ENCODE results near the gene UMODL1. TPM values are rescaled to one million over a fixed set of nuclear protein-coding genes. Genes with fewer than 3 reads are reported as not detected.
A peak's percentile ranks its signal among the peaks of the same experiment; 100 is the strongest.

UMODL1 gene
- total RNA-seq, 1 experiment from 2014 or later, result 0.20 TPM

- Histone ChIP-seq H3K27me3 (replicated peaks; ENCODE audit: control insufficient read depth, insufficient read depth, low read length) (no peaks in the 10 kb centered on the region), H3K4me3 (ENCODE audit: low read depth, low read length) (no peak overlapping the region), H3K9me3 (no peaks in the 10 kb centered on the region), H3K36me3 (ENCODE audit: control insufficient read depth, insufficient read depth, low read length) (no peaks in the 10 kb centered on the region), H3K4me1 (peaks cover 20% of the 10 kb centered on the region)
- DNase-seq, result peak; percentile 77 to 78
- Mint-ChIP-seq H3K27ac (ENCODE audit: unreplicated experiment) (no peak overlapping the region), H3K4me1 (ENCODE audit: low read depth, unreplicated experiment) (peaks cover 20% of the 10 kb centered on the region), H3K27me3 (ENCODE audit: insufficient read depth, unreplicated experiment) (no peaks in the 10 kb centered on the region), H3K36me3 (ENCODE audit: insufficient read depth, unreplicated experiment) (peaks cover 5% of the 10 kb centered on the region), H3K9me3 (ENCODE audit: unreplicated experiment) (no peaks in the 10 kb centered on the region), H3K4me3 (ENCODE audit: unreplicated experiment) (no peak overlapping the region)
- CTCF ChIA-PET, result interaction anchor here (0.6 to 1.0 kb wide), 3 partner anchors 12 to 836 kb away, joined by 3 to 5 read pairs (median 3); no protein-coding TSS in a partner anchor
- POLR2A ChIA-PET, result no interaction called here
- intact Hi-C loops (cut with micrococcal nuclease; ENCODE audit: unreplicated experiment), result no loop called here
- TF ChIP-seq CTCF (IDR thresholded peaks at IDR 0.05; ENCODE audit: insufficient read depth in 1 of 2, low read depth in 1 of 2, low read length in 1 of 2, severe bottlenecking in 1 of 2, unreplicated experiment in 1 of 2), result no peak
- no TSS peak for BruUV-seq (replicated peaks)
Measured at GRCh38 chr21:42120101-42120902, 49.2 kb downstream of the UMODL1 start.

DNA sequence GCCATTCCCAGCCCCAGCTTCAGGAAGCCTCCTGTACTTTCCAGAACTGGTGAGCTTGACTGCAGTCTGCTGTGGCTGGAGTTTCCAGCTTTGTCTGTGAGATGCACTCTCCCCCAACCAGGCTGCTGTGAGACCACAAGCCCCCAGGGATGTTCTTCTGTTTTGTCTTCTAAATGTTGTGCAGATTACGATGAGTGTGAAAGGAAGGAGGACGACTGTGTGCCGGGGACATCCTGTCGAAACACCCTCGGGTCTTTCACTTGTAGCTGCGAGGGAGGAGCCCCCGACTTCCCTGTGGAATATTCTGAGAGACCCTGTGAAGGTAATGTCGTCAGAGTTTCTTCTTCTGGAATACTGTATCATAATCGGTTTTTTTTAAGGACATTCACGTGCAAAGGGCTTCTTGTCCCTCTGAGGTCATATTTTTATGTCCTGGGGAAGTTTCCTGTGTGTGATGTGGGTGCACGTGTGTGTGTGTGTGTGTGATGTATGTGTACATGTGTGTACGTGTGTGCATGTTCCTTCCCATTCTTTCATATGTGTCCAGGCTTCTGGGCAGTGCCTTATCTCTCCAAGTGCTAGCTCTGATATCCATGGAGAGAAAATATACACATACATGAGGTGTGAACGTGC is 49.9 kb downstream of the UMODL1 start:
- intact Hi-C loops (cut with micrococcal nuclease; ENCODE audit: unreplicated experiment), result no loop called here
- POLR2A ChIA-PET, result no interaction called here
- Histone ChIP-seq H3K4me1 (peaks cover 20% of the 10 kb centered on the region), H3K27me3 (replicated peaks; ENCODE audit: control insufficient read depth, insufficient read depth, low read length) (no peaks in the 10 kb centered on the region), H3K36me3 (ENCODE audit: control insufficient read depth, insufficient read depth, low read length) (no peaks in the 10 kb centered on the region), H3K9me3 (no peaks in the 10 kb centered on the region), H3K4me3 (ENCODE audit: low read depth, low read length) (no peak overlapping the region)
- Mint-ChIP-seq H3K4me1 (ENCODE audit: low read depth, unreplicated experiment) (peaks cover 20% of the 10 kb centered on the region), H3K36me3 (ENCODE audit: insufficient read depth, unreplicated experiment) (peaks cover 5% of the 10 kb centered on the region), H3K27ac (ENCODE audit: unreplicated experiment) (no peak overlapping the region), H3K9me3 (ENCODE audit: unreplicated experiment) (no peaks in the 10 kb centered on the region), H3K27me3 (ENCODE audit: insufficient read depth, unreplicated experiment) (no peaks in the 10 kb centered on the region), H3K4me3 (ENCODE audit: unreplicated experiment) (no peak overlapping the region)
- no TSS peak for BruUV-seq (replicated peaks)
- DNase-seq, result no peak
- CTCF ChIA-PET, result interaction anchor here (0.7 to 1.0 kb wide), 2 partner anchors 13 to 24 kb away, joined by 3 to 5 read pairs; no protein-coding TSS in a partner anchor
- TF ChIP-seq CTCF (IDR thresholded peaks at IDR 0.05; ENCODE audit: insufficient read depth in 1 of 2, low read depth in 1 of 2, low read length in 1 of 2, severe bottlenecking in 1 of 2, unreplicated experiment in 1 of 2), result no peak

- no peaks in the 10 kb centered on the region for H3K27me3 ChIP-seq (replicated peaks; ENCODE audit: control insufficient read depth, insufficient read depth, low read length)
- Mint-ChIP-seq H3K36me3 (ENCODE audit: insufficient read depth, unreplicated experiment) (peaks cover 5% of the 10 kb centered on the region), H3K9me3 (ENCODE audit: unreplicated experiment) (no peaks in the 10 kb centered on the region), H3K4me1 (ENCODE audit: low read depth, unreplicated experiment) (peaks cover 20% of the 10 kb centered on the region), H3K27me3 (ENCODE audit: insufficient read depth, unreplicated experiment) (no peaks in the 10 kb centered on the region), H3K27ac (ENCODE audit: unreplicated experiment) (no peak overlapping the region), H3K4me3 (ENCODE audit: unreplicated experiment) (no peak overlapping the region)
- no peak for DNase-seq
- intact Hi-C loops (cut with micrococcal nuclease; ENCODE audit: unreplicated experiment), result no loop called here
- no peak overlapping the region for H3K4me3 ChIP-seq (ENCODE audit: low read depth, low read length)
- H3K36me3 ChIP-seq (ENCODE audit: control insufficient read depth, insufficient read depth, low read length), result no peaks in the 10 kb centered on the region
- peaks cover 20% of the 10 kb centered on the region for H3K4me1 ChIP-seq
- POLR2A ChIA-PET, result no interaction called here
- BruUV-seq (replicated peaks), result no TSS peak
- H3K9me3 ChIP-seq, result no peaks in the 10 kb centered on the region
- CTCF ChIA-PET, result no interaction called here
- TF ChIP-seq CTCF (IDR thresholded peaks at IDR 0.05; ENCODE audit: insufficient read depth in 1 of 2, low read depth in 1 of 2, low read length in 1 of 2, severe bottlenecking in 1 of 2, unreplicated experiment in 1 of 2), result no peak
Measured at GRCh38 chr21:42121794-42122193, 50.7 kb downstream of the UMODL1 start.
